HepG2 (cell line): ENCODE data around the gene IL17RC. TPM values are rescaled to one million over a fixed set of nuclear protein-coding genes. Genes with fewer than 3 reads are reported as not detected.

Source experiments
- ATF4 ChIP-seq, 2 experiments: fragments of 450-650 bp in 1 of 2; sonication (generic) in 1 of 2; formaldehyde crosslinking; IDR thresholded peaks; 2 replicates each; pipeline versions ENCODE4 v1.5.0 to v1.8.0; 2020 to 2022; ENCODE audit warnings: mild to moderate bottlenecking in 1 of 2, missing genetic modification reagents in 1 of 2
- ERF ChIP-seq: IDR thresholded peaks from 2 replicates; pipeline ENCODE4 v1.6.1; 2018; ENCODE audit warnings: missing biosample characterization, missing genetic modification reagents
- FOSL1 ChIP-seq: sonication (generic); formaldehyde crosslinking; IDR thresholded peaks from 2 replicates; pipeline ENCODE4 v1.9.0; 2021; ENCODE audit warnings: missing genetic modification reagents, borderline replicate concordance
- FOXK2 ChIP-seq: fragments of 450-650 bp; IDR thresholded peaks from 2 replicates; pipeline ENCODE4 v1.6.1; 2016
- GLI4 ChIP-seq: sonication (generic); formaldehyde crosslinking; IDR thresholded peaks from 2 replicates; pipeline ENCODE4 v1.5.1; 2020; ENCODE audit warnings: missing genetic modification reagents, mild to moderate bottlenecking, moderate library complexity, borderline replicate concordance
- GPN1 ChIP-seq: sonication (generic); formaldehyde crosslinking; IDR thresholded peaks from 2 replicates; pipeline ENCODE4 v1.5.1; 2020; ENCODE audit warnings: missing genetic modification reagents, borderline replicate concordance
- HDAC2 ChIP-seq: sonication (generic); formaldehyde crosslinking; IDR thresholded peaks from 2 replicates; pipeline ENCODE4 v1.4.0; 2020; ENCODE audit warnings: missing genetic modification reagents
- IRF2 ChIP-seq: IDR thresholded peaks from 2 replicates; pipeline ENCODE4 v1.6.1; 2018; ENCODE audit warnings: missing genetic modification reagents, missing compliant biosample characterization
- MYC ChIP-seq: sonication (generic); formaldehyde crosslinking; IDR thresholded peaks from 2 replicates; pipeline ENCODE4 v1.9.0; 2021; ENCODE audit warnings: missing genetic modification reagents, borderline replicate concordance
- NFKB2 ChIP-seq: sonication (generic); formaldehyde crosslinking; IDR thresholded peaks from 2 replicates; pipeline ENCODE4 v1.4.0; 2020; ENCODE audit warnings: missing genetic modification reagents, borderline replicate concordance
- NFKBIZ ChIP-seq: IDR thresholded peaks from 2 replicates; pipeline ENCODE4 v1.6.1; 2018; ENCODE audit warnings: missing genetic modification reagents, missing compliant biosample characterization
- NFYB ChIP-seq: sonication (generic); formaldehyde crosslinking; IDR thresholded peaks from 2 replicates; pipeline ENCODE4 v1.4.0; 2020; ENCODE audit warnings: missing genetic modification reagents
- SIN3A ChIP-seq: IDR thresholded peaks from 2 replicates; pipeline ENCODE4 v1.6.1; 2011; ENCODE audit warnings: low read depth, mild to moderate bottlenecking, control low read depth, low read length, borderline replicate concordance
- SMC3 ChIP-seq: IDR thresholded peaks from 2 replicates; pipeline ENCODE4 v1.6.1; 2011; ENCODE audit warnings: low read length, improper control_type of control experiment
- ZC3H13 ChIP-seq: sonication (generic); formaldehyde crosslinking; IDR thresholded peaks from 2 replicates; pipeline ENCODE4 v1.8.1; 2023; ENCODE audit warnings: mild to moderate bottlenecking, missing genetic modification reagents, moderate library complexity
- ZKSCAN5 ChIP-seq: sonication (generic); formaldehyde crosslinking; IDR thresholded peaks from 2 replicates; pipeline ENCODE4 v1.5.1; 2020; ENCODE audit warnings: mild to moderate bottlenecking, missing genetic modification reagents
- ZNF335 ChIP-seq: sonication (generic); formaldehyde crosslinking; IDR thresholded peaks from 2 replicates; pipeline ENCODE4 v1.4.0; 2020; ENCODE audit warnings: missing genetic modification reagents
- ZNF337 ChIP-seq: sonication (generic); formaldehyde crosslinking; IDR thresholded peaks from 2 replicates; pipeline ENCODE4 v1.5.1; 2020; ENCODE audit warnings: missing genetic modification reagents, low read depth, mild to moderate bottlenecking, borderline replicate concordance
- ZNF589 ChIP-seq: sonication (generic); formaldehyde crosslinking; conservative IDR thresholded peaks from 2 replicates; pipeline ENCODE4 v1.8.0; 2022; ENCODE audit warnings: mild to moderate bottlenecking, moderate library complexity, missing genetic modification reagents
- ZNF775 ChIP-seq: sonication (generic); formaldehyde crosslinking; IDR thresholded peaks from 2 replicates; pipeline ENCODE4 v1.4.0; 2020; ENCODE audit warnings: missing genetic modification reagents, mild to moderate bottlenecking, moderate library complexity, borderline replicate concordance
- polyA plus RNA-seq, 8 experiments: library from polyadenylated mRNA; depleted of rRNA in 3 of 8; stranded (reverse) in 7 of 8; unstranded in 1 of 8; fragments of >200 nt; fragmentation: Illumina TruSeq in 4 of 8; extraction: Trizol in 4 of 8; gene quantifications; 2 replicates each; pipeline versions ENCODE4 v1.2.1 to v1.2.3, GENCODE V29; 2011 to 2016; ENCODE audit warnings: low read depth in 4 of 8, missing spikeins in 1 of 8, mixed read lengths in 1 of 8; ENCODE audit not compliant: insufficient read depth in 1 of 8
- total RNA-seq, 5 experiments: library from RNA; depleted of rRNA; stranded (reverse); fragments of >200 nt; fragmentation: Illumina TruSeq; extraction: Trizol; gene quantifications; 2 replicates each; pipeline ENCODE4 v1.2.3, GENCODE V29; 2016; ENCODE audit warnings: low read depth in 1 of 5
- TF ChIP-seq, protein P1 (sequence below): sonication (generic); formaldehyde crosslinking; IDR thresholded peaks from 2 replicates; pipeline ENCODE4 v1.4.0; 2020; ENCODE audit warnings: mild to moderate bottlenecking, missing genetic modification reagents
- TF ChIP-seq, protein P2 (sequence below): sonication (generic); formaldehyde crosslinking; IDR thresholded peaks from 2 replicates; pipeline ENCODE4 v1.5.0; 2020; ENCODE audit warnings: missing genetic modification reagents
- TF ChIP-seq, protein P3 (sequence below): sonication (generic); formaldehyde crosslinking; IDR thresholded peaks from 2 replicates; pipeline ENCODE4 v1.4.0; 2020; ENCODE audit warnings: low read depth, missing genetic modification reagents

Gene IL17RC
- total and polyA plus RNA-seq, 2 of the 13 experiments (the other 11 are each of a cell fraction or from before 2014, with no cell fraction given), result 20.7 to 24.0 TPM

GRCh38 chr3:9932843-9933560 is 16.1 kb downstream of the IL17RC start (continued):
- no peak for TF ChIP-seq NFKBIZ
- peak; percentile 15; the same call in 1 of the 2 replicates for TF ChIP-seq SMC3
- TF ChIP-seq HDAC2 (CRISPR knock-in tag), result no peak; the same call in 1 of the 2 replicates
- TF ChIP-seq ATF4 (CRISPR knock-in tag; IDR thresholded peaks at IDR 0.05), result peak in 1 of 2 experiments; percentile 29; a peak in 1 of 4 replicates
- TF ChIP-seq GLI4 (CRISPR knock-in tag), result no peak
- TF ChIP-seq NFKB2, result no peak
- no peak for TF ChIP-seq FOXK2
- TF ChIP-seq SIN3A, result no peak
- TF ChIP-seq ZNF775 (CRISPR knock-in tag), result no peak
- no peak; the same call in 1 of the 2 replicates for TF ChIP-seq FOSL1 (CRISPR knock-in tag)
- TF ChIP-seq, protein P1, sequence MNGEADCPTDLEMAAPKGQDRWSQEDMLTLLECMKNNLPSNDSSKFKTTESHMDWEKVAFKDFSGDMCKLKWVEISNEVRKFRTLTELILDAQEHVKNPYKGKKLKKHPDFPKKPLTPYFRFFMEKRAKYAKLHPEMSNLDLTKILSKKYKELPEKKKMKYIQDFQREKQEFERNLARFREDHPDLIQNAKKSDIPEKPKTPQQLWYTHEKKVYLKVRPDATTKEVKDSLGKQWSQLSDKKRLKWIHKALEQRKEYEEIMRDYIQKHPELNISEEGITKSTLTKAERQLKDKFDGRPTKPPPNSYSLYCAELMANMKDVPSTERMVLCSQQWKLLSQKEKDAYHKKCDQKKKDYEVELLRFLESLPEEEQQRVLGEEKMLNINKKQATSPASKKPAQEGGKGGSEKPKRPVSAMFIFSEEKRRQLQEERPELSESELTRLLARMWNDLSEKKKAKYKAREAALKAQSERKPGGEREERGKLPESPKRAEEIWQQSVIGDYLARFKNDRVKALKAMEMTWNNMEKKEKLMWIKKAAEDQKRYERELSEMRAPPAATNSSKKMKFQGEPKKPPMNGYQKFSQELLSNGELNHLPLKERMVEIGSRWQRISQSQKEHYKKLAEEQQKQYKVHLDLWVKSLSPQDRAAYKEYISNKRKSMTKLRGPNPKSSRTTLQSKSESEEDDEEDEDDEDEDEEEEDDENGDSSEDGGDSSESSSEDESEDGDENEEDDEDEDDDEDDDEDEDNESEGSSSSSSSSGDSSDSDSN, result peak; percentile 89; the same call in 1 of the 2 replicates
- peak; percentile 36; the same call in 1 of the 2 replicates for TF ChIP-seq ERF (CRISPR knock-in tag)
- no peak for TF ChIP-seq ZNF335 (CRISPR knock-in tag)
- no peak for TF ChIP-seq NFYB
- TF ChIP-seq MYC (CRISPR knock-in tag), result peak; percentile 79; the same call in 1 of the 2 replicates
- peak; percentile 54 for TF ChIP-seq ZC3H13 (CRISPR knock-in tag)
- TF ChIP-seq ZNF589, result no peak
- TF ChIP-seq, protein P2, sequence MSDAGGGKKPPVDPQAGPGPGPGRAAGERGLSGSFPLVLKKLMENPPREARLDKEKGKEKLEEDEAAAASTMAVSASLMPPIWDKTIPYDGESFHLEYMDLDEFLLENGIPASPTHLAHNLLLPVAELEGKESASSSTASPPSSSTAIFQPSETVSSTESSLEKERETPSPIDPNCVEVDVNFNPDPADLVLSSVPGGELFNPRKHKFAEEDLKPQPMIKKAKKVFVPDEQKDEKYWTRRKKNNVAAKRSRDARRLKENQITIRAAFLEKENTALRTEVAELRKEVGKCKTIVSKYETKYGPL, result no peak
- no peak; the same call in 1 of the 2 replicates for TF ChIP-seq GPN1 (CRISPR knock-in tag)
- TF ChIP-seq, protein P3, sequence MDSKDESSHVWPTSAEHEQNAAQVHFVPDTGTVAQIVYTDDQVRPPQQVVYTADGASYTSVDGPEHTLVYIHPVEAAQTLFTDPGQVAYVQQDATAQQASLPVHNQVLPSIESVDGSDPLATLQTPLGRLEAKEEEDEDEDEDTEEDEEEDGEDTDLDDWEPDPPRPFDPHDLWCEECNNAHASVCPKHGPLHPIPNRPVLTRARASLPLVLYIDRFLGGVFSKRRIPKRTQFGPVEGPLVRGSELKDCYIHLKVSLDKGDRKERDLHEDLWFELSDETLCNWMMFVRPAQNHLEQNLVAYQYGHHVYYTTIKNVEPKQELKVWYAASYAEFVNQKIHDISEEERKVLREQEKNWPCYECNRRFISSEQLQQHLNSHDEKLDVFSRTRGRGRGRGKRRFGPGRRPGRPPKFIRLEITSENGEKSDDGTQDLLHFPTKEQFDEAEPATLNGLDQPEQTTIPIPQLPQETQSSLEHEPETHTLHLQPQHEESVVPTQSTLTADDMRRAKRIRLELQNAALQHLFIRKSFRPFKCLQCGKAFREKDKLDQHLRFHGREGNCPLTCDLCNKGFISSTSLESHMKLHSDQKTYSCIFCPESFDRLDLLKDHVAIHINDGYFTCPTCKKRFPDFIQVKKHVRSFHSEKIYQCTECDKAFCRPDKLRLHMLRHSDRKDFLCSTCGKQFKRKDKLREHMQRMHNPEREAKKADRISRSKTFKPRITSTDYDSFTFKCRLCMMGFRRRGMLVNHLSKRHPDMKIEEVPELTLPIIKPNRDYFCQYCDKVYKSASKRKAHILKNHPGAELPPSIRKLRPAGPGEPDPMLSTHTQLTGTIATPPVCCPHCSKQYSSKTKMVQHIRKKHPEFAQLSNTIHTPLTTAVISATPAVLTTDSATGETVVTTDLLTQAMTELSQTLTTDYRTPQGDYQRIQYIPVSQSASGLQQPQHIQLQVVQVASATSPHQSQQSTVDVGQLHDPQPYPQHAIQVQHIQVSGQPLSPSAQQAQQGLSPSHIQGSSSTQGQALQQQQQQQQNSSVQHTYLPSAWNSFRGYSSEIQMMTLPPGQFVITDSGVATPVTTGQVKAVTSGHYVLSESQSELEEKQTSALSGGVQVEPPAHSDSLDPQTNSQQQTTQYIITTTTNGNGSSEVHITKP, result no peak
- no peak for TF ChIP-seq ZKSCAN5 (CRISPR knock-in tag)
- TF ChIP-seq ZNF337 (CRISPR knock-in tag), result no peak
- no peak for TF ChIP-seq IRF2 (CRISPR knock-in tag)
